GM12891 (cell line): ENCODE results near the gene N4BP3.

Experiments
- POLR2A ChIP-seq: IDR thresholded peaks from 2 replicates; pipeline ENCODE4 v1.6.1; 2011; ENCODE audit warnings: low read depth, low read length, control low read depth
- POLR2AphosphoS5 ChIP-seq: IDR thresholded peaks from 2 replicates; pipeline ENCODE4 v1.6.1; 2011; ENCODE audit warnings: low read depth, low read length, control low read depth
- POU2F2 ChIP-seq: IDR thresholded peaks from 2 replicates; pipeline ENCODE4 v1.6.1; 2011; ENCODE audit warnings: low read depth, mild to moderate bottlenecking, control low read depth, low read length, moderate library complexity
- TAF1 ChIP-seq: IDR thresholded peaks from 2 replicates; pipeline ENCODE4 v1.6.1; 2011; ENCODE audit warnings: low read depth, low read length, control low read depth

GRCh38 chr5:178083922-178084321 lies 29.4 kb upstream of the N4BP3 start:
- TF ChIP-seq POU2F2 (no peak), POLR2A (no peak), POLR2AphosphoS5 (no peak), TAF1 (no peak)
